NCI-H446 treated with DMSO at 0.1 percent for 48 hours (cell line): ENCODE measurements around the gene CWC15.
"Not testable (repeated sequence)": the region's sequence is repeated elsewhere in the genome, so short reads cannot be mapped to it uniquely, and the experiment has no call there.

Source experiments
- DNase-seq: peaks from one replicate; lab custom pipeline; 2025; lab: John Stamatoyannopoulos, UW

CWC15 gene

DNA sequence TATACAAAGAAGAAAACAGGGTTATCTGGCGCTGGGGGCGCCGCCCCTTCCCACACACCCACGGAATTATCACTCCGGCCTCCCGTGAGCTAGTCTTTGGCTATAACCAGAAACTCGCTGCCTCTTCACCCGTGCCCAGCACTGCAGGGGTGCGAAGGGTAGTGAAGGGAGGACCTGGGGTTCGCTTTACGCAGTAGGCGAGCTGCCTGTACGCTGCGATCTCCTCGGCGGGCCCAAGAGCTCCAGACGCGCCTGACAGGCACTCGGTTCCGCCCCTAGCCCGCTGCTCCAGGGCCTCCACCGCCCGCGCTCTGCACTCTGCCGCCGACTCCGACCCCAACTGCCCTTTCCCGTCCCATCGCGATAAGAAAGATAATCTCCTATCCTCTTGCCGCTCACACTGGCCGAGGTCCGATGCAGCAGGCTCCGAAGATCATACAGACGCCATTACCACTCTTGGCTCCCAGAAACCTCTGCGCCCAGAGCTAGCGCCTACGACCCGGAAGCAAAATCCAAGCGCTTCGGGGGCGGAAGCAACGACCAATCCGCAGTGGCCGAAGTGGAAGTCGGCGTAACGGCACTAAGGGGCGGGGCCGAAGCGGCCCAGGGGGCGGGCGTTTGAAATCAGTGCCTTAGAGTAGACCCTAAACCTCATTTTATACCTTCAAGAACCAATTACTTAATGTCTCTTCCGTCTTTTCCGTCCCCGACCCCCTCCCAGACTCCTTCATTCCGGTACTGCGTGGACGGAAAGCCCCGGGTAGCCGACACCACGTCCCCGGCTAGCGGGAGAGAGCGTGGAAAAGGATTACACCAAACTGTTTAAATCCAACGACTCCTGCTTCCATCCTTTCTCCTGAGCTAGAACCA is at the start of gene CWC15, which contains the start of gene KDM4D:
Gene CWC15 (minus strand): TSS at position 458 of the 870 bp plus-strand sequence. CDS start 1,371 bp downstream, outside the sequence.
Gene KDM4D (plus strand): TSS at position 611 of the 870 bp plus-strand sequence. CDS start 23,664 bp downstream, outside the sequence.
- peak; percentile 90 for DNase-seq

DNA sequence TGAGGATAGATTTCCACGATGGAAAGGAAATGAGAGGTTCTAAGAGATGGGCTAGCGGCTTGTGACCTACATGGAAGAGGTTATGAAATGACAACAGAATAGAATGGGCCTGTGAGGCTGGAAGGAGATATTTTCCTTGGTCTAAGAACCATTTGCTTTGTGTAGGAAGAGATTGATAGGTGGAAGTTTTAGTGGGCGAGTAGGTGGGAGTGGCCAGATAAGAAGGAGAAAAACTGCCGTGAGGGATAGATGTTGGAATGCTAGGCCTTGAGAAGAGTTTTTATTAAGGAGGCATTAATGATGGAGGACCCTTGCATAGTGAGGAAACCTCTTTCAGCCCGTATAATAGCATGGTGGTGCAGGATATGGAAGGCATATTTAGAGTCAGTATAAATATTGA is 48.1 kb upstream of the CWC15 start:
- not testable (repeated sequence) for DNase-seq

DNA sequence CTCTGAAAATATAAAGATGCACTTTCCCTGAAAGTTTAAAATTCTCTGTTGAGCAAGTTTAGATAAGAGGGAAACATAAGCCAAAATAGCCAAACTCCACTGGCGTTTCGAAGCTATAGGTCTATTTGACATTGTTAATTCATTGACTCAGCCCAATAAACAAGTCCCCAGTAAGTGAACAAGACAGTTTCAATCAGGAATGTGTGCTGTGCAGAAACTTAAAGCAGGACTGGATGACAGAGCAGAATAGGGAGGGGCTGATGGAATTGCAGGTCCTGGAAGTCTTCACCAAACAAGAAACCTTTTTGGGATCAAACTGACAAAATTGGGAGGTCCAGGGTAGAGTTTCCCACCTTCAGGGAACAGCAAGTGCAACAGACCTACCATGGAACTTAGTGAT is 42.8 kb upstream of the CWC15 start:
- no peak for DNase-seq

DNA sequence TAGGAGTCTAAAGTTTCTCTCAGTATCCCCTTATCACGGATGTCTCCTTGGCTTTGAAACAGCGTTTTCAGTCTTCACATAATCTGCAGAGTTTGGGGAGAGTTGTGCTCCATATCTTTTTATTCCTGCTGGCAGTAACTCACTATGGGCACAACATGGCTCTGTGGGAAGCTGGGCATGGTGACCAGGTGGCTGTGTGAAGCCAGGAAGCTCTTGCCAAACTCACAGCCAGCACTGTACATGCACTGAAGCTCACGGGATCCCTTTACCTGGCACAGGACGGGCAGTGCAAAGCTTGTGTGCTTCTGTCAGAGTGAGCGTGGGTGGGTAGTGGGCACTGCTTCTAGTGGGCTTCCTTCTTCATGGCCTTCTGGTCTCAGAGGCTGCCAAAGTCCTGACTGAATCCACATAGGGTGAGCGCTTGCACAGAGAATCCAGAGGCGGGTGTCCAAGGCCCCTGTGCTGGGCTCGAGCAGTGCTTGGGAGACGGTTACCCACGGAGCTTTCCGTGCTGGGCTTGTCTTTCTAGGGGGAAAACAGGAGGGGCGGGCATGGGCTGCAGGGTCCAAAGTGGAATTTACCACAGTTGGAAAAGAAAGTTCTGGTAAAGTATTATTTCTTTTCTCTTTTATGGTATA is 40.9 kb upstream of the CWC15 start:
- DNase-seq = no peak

DNA sequence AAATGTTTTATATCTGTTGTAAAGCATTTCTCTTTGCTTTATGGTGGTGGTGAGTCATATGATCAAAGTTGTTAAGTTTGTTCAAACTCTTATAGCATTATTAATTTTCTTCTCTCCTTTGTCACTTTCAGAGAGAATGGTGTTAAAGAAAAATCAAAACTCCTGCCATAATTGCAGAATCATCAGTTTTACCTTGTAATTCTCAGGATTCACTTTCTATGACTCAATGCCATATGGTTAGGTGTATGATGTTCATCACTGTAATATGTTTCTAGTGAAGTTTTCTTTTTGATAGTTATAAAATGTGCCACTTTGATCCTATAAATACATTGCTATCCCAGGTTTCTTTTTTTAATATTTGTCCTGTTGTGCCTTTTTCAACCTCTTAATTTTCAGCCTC is 38.0 kb upstream of the CWC15 start:
- no peak for DNase-seq

DNA sequence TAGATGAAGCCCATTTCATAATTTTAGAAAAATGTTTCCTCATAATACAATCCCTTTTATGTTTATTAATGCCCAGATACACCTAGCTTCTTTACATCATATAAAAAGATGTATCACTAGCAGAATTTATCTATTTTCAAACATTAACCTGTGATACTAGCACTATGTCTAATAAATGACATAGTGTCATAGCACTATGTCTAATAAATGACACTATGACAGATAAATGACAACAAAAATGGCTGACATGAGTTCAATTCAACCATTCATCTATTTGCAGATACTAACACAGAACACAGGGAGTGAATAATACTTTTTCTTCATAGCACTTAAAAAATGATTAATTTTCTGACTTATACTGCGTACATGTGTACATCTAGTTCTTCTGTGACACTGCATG is 32.3 kb upstream of the CWC15 start:
- DNase-seq = no peak

DNA sequence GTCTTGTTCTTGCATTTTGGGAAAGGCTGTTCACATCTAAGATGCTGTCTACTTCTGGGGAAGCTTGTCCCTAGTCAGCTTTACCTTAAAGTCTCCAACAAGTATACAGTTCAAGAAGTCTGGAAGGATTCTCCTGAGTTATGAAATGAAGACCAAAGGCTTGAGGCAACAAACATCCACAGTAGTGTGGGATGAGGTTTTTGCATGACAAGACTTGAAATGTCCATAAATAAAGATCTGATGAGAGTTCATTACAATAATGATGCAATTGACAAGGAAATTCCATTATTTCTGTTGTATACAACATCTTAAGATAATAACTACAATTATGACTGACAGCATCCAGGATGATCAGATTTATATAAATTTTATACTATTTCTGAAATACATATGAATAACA is 30.4 kb upstream of the CWC15 start:
- DNase-seq = no peak

DNA sequence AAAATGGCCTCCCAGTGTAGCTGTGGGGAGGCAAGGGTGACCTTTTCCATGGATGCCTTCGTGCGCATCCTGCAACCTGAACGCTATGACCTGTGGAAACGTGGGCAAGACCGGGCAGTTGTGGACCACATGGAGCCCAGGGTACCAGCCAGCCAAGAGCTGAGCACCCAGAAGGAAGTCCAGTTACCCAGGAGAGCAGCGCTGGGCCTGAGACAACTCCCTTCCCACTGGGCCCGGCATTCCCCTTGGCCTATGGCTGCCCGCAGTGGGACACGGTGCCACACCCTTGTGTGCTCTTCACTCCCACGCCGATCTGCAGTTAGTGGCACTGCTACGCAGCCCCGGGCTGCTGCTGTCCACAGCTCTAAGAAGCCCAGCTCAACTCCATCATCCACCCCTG is 24.9 kb upstream of the CWC15 start:
- DNase-seq = no peak

DNA sequence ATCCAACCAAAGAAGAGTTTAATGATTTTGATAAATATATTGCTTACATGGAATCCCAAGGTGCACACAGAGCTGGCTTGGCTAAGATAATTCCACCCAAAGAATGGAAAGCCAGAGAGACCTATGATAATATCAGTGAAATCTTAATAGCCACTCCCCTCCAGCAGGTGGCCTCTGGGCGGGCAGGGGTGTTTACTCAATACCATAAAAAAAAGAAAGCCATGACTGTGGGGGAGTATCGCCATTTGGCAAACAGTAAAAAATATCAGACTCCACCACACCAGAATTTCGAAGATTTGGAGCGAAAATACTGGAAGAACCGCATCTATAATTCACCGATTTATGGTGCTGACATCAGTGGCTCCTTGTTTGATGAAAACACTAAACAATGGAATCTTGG is 24.1 kb upstream of the CWC15 start:
- no peak for DNase-seq

DNA sequence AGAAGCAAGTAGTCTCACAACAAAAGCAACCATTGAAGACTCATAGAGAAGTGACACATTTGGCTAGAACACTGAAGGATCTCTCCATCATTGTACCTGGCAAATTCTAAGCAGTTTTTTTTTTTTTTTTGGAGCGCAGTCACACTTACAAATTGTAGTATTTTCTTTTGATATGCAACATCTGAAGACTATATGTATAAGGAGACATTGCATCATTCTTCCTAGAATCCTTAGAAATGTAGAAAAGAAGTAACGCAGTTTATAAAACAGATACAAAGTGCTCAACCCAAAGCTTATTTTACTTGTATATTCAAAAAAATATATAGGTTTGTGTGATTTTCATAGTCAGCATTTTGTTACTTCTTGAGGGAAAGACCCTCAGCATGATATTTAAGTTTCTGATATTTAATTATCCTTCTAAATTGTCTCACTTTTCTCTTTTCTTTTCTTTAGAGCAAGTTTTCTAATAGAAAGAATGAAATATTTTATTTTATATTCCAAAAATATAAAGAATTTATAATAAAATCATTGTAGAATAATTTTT is 20.1 kb upstream of the CWC15 start:
- no peak for DNase-seq

DNA sequence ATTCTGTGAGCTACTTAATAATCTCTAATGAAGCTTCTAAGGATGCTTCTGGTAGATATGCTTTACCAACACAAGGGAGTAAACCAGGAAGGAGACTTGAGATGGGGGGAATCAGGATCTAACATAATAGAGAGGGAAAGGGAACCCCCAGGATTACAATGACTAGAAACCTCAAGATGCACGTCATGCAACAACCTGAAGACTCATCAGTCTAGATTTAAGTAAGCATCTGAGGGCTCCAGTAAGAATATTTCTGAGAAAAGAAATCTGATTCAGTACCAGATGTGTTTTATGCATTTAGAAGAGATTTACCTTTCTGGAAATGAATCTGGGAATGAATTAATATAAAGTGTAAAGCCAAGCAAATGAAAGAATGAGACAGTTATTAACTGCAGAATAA is 15.4 kb upstream of the CWC15 start:
- DNase-seq = no peak

DNA sequence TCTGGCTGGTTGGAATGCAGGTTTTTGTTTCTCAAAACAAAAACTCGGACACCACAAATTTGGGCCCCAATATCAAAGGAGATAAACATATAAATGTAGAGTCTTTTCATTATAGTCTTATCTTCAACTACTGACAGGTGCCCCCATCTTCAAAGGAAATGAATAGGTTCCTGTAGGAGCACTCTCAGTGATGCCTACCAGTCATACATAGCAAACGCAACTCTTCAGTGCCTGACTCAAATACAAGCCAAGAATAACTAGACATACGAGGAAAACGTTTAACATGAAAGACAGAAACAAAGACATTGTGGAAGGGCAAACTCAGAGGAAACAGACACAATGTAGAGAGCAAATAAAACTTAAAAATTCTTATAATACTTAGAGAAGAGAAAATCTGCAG is 14.0 kb upstream of the CWC15 start:
- no peak for DNase-seq

DNA sequence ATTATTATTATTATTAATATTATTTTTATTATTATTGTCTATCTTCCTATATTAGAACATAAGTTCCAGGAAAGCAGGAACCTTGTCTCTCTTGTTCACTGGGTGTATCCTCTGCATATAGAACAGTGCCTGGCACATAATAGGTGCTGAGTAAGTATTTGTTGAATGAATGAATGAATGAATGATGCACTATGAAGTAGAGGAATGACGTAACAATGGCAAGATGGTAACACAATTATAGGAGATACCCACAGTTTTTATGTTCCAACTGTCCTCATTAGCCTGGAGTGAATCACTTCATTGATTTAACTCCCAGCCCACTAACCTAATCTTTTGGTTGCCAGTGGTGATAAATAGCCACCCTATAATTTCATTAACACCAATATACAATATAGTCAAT is 2.2 kb upstream of the CWC15 start:
- DNase-seq = no peak

DNA sequence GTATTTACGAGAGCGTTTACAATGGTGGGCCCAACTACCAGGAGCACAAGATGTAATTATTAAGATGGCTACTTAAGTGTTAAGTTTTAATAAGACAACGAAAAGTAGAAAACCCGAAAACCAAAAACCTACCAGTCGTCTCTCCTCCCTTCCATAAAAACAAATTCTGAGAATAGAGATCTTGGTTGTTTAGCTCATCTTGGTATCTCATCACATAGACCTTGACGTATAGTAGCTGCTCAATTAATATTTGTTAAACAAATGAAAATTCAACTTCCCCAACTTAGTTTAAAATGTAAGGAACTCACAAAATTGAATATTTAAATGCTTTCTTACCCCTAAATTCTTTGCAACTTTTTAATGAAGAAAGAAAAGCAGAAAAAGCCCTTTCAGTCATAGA is 822 bp upstream of the CWC15 start:
- DNase-seq = no peak

DNA sequence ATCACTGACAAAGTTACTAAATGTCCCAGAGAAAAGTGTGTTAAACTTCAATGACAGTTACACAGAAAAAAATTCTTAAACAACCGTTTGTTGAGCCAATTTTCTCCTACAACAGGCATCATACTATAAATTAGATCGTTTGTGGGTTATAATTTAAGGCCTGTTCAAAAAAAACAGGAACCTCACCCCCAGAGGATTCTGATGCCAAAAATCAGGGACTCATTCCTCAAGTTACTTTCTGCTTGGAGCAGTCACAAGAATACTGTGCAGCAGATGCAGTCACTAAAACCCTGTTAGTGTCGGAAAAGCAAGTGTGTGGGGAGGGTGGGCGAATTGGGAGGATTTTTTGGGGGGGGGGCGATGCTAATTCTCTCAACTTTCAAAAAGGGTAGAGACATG is 657 bp downstream of the CWC15 start:
- DNase-seq = no peak

DNA sequence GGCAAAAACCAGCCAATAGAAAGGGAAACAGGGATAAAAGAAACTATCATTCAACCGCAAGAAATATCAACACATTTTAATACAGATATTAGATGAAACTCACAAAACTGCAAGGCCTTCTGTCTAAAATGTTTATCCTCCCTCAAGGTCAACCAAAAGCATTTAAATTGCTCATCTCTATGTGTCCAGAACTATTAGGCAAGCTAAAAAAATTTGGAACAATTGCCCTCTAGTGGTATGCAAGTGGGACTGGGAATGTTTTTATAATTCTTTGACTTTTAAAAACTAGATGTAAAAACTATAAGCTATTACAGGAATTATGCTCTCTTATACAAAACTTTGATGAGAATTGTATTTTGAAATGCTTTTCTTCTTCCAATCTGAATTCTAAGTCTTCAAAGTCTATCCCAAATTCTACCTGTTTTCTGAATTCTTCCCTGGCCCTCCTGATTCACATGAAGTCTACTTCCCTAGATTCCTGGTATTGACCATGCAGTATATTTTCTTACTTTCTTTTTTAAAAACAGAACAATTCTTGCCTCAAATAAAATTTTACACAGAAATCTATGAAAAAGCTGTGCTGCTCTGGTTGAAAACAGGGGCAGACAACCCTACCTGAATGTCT is 4.9 kb downstream of the CWC15 start:
- peak; percentile 14 for DNase-seq

DNA sequence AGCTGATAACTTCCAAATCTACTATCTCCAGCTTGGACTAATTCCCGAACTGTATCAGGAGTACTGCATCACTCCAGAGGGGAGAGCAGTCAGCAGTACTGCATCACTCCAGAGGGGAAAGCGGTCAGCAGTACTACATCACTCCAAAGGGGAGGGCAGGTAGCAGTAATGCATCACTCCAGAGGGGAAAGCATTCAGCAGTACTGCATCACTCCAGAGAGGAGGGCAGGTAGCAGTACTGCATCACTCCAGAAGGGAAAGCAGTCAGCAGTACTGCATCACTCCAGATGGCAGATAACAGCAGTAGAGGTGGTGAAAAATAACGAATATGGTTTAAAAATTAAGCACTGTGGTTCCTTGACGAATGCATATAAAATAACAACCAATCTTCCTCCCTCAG is 8.4 kb downstream of the CWC15 start:
- DNase-seq = no peak

DNA sequence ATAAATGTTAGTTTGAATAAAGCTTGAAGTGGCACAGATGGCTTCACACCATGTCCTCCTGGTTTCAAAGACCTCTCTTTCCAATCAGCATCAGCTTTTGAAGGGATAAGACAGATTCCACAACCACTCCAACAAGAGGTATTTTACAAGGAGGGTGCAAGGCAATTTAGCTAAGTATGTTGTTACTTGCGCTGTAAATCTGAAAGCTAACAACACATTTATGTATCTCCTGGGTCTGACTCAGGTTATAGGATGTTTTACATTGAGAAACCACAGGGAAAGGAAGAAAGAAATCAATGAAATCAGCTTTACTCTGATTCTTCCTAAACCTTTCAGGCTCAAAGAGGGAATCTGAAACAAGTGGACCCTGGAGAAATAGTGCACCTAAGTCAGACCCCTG is 12.1 kb downstream of the CWC15 start:
- DNase-seq = no peak

DNA sequence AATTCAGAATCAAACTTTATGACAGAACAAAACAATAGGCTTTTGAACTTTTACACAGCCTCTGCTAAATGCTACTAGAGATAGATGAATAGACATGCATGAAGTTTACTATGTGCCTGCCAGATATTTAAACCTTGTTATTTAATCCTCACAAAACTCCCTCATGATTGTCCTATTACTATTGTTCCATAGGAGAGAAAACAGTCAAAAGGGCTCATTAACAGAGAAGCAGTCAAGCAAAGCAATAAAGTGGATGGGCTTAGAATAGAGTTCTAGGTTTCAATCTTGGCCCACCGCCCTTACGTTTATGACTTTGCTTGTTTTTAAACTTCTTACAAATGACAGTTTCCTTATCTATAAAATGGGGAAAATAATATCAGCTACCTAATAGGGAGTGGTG is 12.9 kb downstream of the CWC15 start:
- DNase-seq = no peak

DNA sequence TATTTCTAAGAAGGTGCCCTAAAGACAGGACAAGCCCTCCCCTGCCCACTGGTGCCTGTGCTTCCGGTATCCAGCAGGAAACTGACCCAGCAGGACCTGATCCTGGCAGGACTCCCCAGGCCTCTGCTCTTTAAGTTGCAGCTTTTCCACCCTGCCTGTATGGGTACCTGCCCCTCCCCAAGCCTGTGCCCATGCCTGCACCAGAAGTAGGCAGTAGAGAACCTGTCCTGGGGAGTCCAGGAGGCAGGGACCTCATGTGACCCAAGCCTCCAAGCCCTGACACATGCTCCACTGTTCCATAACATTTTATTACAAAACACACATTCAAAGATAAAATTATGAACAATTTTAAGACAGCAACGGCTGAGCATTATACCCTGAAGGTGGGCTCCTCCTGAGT is 14.2 kb downstream of the CWC15 start:
- no peak for DNase-seq

DNA sequence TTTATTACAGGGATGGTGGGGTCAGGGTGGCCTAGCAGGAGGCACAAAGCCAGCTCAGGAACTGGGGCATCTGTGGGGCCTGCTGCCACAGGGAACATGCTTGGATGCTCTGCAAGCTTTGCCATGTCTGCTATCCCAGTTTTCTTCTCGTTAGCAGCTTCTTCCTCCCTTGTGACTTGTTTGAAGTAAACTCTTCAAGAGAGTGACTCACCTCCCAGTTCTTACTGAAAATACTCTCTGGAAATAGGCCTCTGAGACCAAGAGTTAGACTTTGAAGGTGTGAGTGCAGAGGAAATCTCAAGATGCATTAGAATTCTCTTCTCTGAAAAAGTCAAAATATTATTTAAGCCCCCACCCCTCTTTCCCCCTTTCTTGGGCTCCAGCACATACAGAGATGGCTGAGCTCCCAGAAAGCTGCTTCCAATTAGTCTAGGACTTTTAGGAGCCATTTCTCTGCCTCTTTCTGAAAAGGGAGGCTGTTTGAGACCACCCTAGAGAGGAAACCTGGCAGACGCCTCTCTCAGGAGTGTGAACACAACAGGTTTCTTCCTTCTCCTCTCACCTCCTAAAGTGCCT is 15.1 kb downstream of the CWC15 start:
- no peak for DNase-seq

DNA sequence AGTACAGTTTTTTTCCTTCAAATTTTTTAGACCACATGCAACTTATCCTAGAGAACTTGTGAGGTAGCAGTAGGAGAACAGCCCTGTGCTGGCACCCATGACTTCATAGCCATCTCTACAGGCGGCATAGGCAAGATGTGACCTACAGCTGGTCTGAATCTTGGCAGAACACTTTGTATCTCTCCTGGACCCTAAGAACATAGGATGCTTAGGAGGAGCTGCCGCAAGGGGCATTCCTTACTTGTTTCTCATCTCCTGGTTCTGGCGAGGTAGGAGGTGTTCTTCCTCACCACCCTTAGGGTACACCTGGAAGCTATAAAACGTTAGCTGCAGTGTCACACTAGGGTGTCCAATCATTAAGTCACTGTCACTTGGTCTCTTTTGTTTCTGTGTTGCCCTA is 16.4 kb downstream of the CWC15 start:
- no peak for DNase-seq
